SK-N-SH (cell line): ENCODE measurements around the gene TIMELESS. TPM values are rescaled to one million over a fixed set of nuclear protein-coding genes. Genes with fewer than 3 reads are reported as not detected.

Experiments
- CTCF ChIA-PET: fragments of 300-600, 350-600 bp; formaldehyde crosslinking; extraction: SDS; loops from one replicate; lab custom pipeline; 2021; lab: Yijun Ruan, JAX
- POLR2A ChIA-PET: fragments of 350-600 bp; sonication (Branson Sonifier 250); formaldehyde crosslinking; extraction: SDS; loops from one replicate; lab custom pipeline; 2020; ENCODE audit warnings: antibody characterized with exemption, inconsistent platforms; lab: Yijun Ruan, JAX
- DNase-seq: peaks from one replicate; pipeline ENCODE4 v3.0.0; 2012
- H2AFZ ChIP-seq: fragments of 200-600 bp; sonication (generic); 2 replicates; pipeline ENCODE4 v1.8.1; 2016; ENCODE audit warnings: antibody characterized with exemption, mild to moderate bottlenecking, low read depth
- H3F3A ChIP-seq: fragments of 200-600 bp; sonication (generic); replicated peaks from 2 replicates; pipeline ENCODE3; 2016; ENCODE audit warnings: antibody characterized with exemption, mild to moderate bottlenecking; ENCODE audit not compliant: insufficient read depth
- H3K27ac ChIP-seq, 2 experiments: fragments of 200-500 bp in 1 of 2; fragments of 200-600 bp in 1 of 2; sonication (Bioruptor generic) in 1 of 2; sonication (generic), shearing (Covaris generic) in 1 of 2; 2 replicates each; pipeline versions ENCODE4 v1.5.1 to v1.6.1; 2014 to 2016; ENCODE audit warnings: low read depth in 2 of 2, inconsistent platforms in 1 of 2, low read length in 1 of 2, mild to moderate bottlenecking in 1 of 2, mixed read lengths in 1 of 2
- H3K27me3 ChIP-seq: fragments of 200-600 bp; sonication (generic), shearing (Covaris generic); 2 replicates; pipeline ENCODE4 v1.6.1; 2016; ENCODE audit warnings: mixed run types; ENCODE audit not compliant: insufficient read depth
- H3K36me3 ChIP-seq, 2 experiments: fragments of 200-500 bp in 1 of 2; fragments of 200-600 bp in 1 of 2; sonication (Bioruptor generic) in 1 of 2; sonication (generic) in 1 of 2; replicated peaks in 1 of 2; 2 replicates each; pipeline versions ENCODE3 to v1.5.1; 2014 to 2016; ENCODE audit warnings: low read length in 1 of 2, mild to moderate bottlenecking in 1 of 2; ENCODE audit not compliant: insufficient read depth in 2 of 2, control insufficient read depth in 1 of 2
- H3K4me1 ChIP-seq, 2 experiments: fragments of 200-500 bp in 1 of 2; fragments of 200-600 bp in 1 of 2; sonication (Bioruptor generic) in 1 of 2; sonication (generic), shearing (Covaris generic) in 1 of 2; 2 replicates each; pipeline versions ENCODE4 v1.5.1 to v1.6.1; 2014 to 2016; ENCODE audit warnings: low read depth in 1 of 2, low read length in 1 of 2, mixed run types in 1 of 2; ENCODE audit not compliant: insufficient read depth in 2 of 2, control insufficient read depth in 1 of 2
- H3K4me2 ChIP-seq: fragments of 200-600 bp; sonication (generic), shearing (Covaris generic); 2 replicates; pipeline ENCODE4 v1.6.1; 2017; ENCODE audit warnings: mixed run types
- H3K4me3 ChIP-seq, 2 experiments: fragments of 200-500 bp in 1 of 2; fragments of 200-600 bp in 1 of 2; sonication (Bioruptor generic) in 1 of 2; sonication (generic), shearing (Covaris generic) in 1 of 2; 2 replicates each; pipeline versions ENCODE4 v1.5.1 to v1.8.1; 2014 to 2016; ENCODE audit warnings: low read depth in 2 of 2, inconsistent platforms in 1 of 2, low read length in 1 of 2, mild to moderate bottlenecking in 1 of 2, mixed read lengths in 1 of 2, moderate library complexity in 1 of 2
- H3K79me2 ChIP-seq: fragments of 200-600 bp; sonication (generic); 2 replicates; pipeline ENCODE4 v1.8.1; 2017; ENCODE audit warnings: mild to moderate bottlenecking; ENCODE audit not compliant: insufficient read depth
- H3K9ac ChIP-seq: fragments of 200-600 bp; sonication (generic); 2 replicates; pipeline ENCODE4 v1.6.1; 2017; ENCODE audit warnings: mixed run types
- H3K9me2 ChIP-seq: fragments of 200-600 bp; sonication (generic); 2 replicates; pipeline ENCODE4 v1.6.1; 2017; ENCODE audit warnings: mixed run types
- H3K9me3 ChIP-seq: fragments of 200-600 bp; sonication (generic); 2 replicates; pipeline ENCODE4 v1.6.1; 2017; ENCODE audit warnings: mixed run types, mild to moderate bottlenecking, moderate library complexity
- H4K20me1 ChIP-seq: fragments of 200-600 bp; sonication (generic); 2 replicates; pipeline ENCODE4 v1.6.1; 2017; ENCODE audit warnings: mild to moderate bottlenecking, mixed run types; ENCODE audit not compliant: insufficient read depth
- ELF1 ChIP-seq: IDR thresholded peaks from 2 replicates; pipeline ENCODE4 v1.4.0; 2012
- EP300 ChIP-seq, 2 experiments: IDR thresholded peaks; 2 replicates each; pipeline versions ENCODE4 v1.4.0 to v1.6.1; 2012; ENCODE audit warnings: borderline replicate concordance in 1 of 2, low read depth in 1 of 2, low read length in 1 of 2
- EZH2phosphoT487 ChIP-seq: fragments of 200-600 bp; sonication (generic); IDR thresholded peaks from 2 replicates; pipeline ENCODE4 v1.6.1; 2017; ENCODE audit warnings: low read depth, mixed run types, mild to moderate bottlenecking, antibody characterized with exemption, moderate library complexity, borderline replicate concordance
- FOSL2 ChIP-seq: IDR thresholded peaks from 2 replicates; pipeline ENCODE4 v1.4.0; 2012; ENCODE audit warnings: low read depth, mild to moderate bottlenecking, moderate library complexity, borderline replicate concordance
- GATA2 ChIP-seq: sonication (generic); formaldehyde crosslinking; IDR thresholded peaks from 2 replicates; pipeline ENCODE4 v1.5.0; 2020; ENCODE audit warnings: mild to moderate bottlenecking, missing genetic modification reagents
- MAX ChIP-seq: IDR thresholded peaks from 2 replicates; pipeline ENCODE4 v1.4.0; 2012; ENCODE audit warnings: low read depth
- MXI1 ChIP-seq: IDR thresholded peaks from 2 replicates; pipeline ENCODE4 v1.6.1; 2012; ENCODE audit warnings: mild to moderate bottlenecking, low read depth, low read length, improper control_type of control experiment
- NFIC ChIP-seq: IDR thresholded peaks from 2 replicates; pipeline ENCODE4 v1.4.0; 2012; ENCODE audit warnings: borderline replicate concordance
- PBX3 ChIP-seq: IDR thresholded peaks from 2 replicates; pipeline ENCODE4; 2012
- RAD21 ChIP-seq: IDR thresholded peaks from 2 replicates; pipeline ENCODE4 v1.6.1; 2012; ENCODE audit warnings: mild to moderate bottlenecking, low read length
- RFX5 ChIP-seq: IDR thresholded peaks from 2 replicates; pipeline ENCODE4 v1.6.1; 2012; ENCODE audit warnings: mild to moderate bottlenecking, improper control_type of control experiment, low read length
- RXRA ChIP-seq: IDR thresholded peaks from 2 replicates; pipeline ENCODE4 v1.4.0; 2012; ENCODE audit warnings: low read depth, mild to moderate bottlenecking, borderline replicate concordance
- SIN3A ChIP-seq: IDR thresholded peaks from 2 replicates; pipeline ENCODE4 v1.6.1; 2012; ENCODE audit warnings: low read depth, mild to moderate bottlenecking, low read length, moderate library complexity, borderline replicate concordance
- TCF12 ChIP-seq: IDR thresholded peaks from 2 replicates; pipeline ENCODE4 v1.4.0; 2012
- TEAD4 ChIP-seq: IDR thresholded peaks from 2 replicates; pipeline ENCODE4 v1.4.0; 2012; ENCODE audit warnings: mild to moderate bottlenecking, borderline replicate concordance; ENCODE audit not compliant: insufficient read depth
- USF1 ChIP-seq: IDR thresholded peaks from 2 replicates; pipeline ENCODE4 v1.4.0; 2012; ENCODE audit warnings: low read depth, borderline replicate concordance
- USF2 ChIP-seq: fragments of 150-350 bp; IDR thresholded peaks from 2 replicates; pipeline ENCODE4 v1.6.1; 2017; ENCODE audit warnings: antibody characterized with exemption, low read length, low read depth, borderline replicate concordance
- ZBTB33 ChIP-seq: IDR thresholded peaks from 2 replicates; pipeline ENCODE4 v1.4.0; 2012; ENCODE audit warnings: low read depth, borderline replicate concordance
- WGBS: methylation state at CpG from one replicate; pipeline ENCODE4 v1.1.6; 2017; ENCODE audit warnings: low lambda C conversion rate; 5-methylcytosine and 5-hydroxymethylcytosine counted together
- polyA plus RNA-seq, 3 experiments: library from polyadenylated mRNA; depleted of rRNA; stranded (reverse); fragments of >200 nt; gene quantifications; 2 replicates each; pipeline ENCODE4 v1.2.3, GENCODE V29; 2012

Gene TIMELESS
- polyA plus RNA-seq, 1 of the 3 experiments (the other 2 are of a cell fraction): 5.4 TPM

- ChIA-PET POLR2A (no interaction called here), CTCF (no interaction called here)
- TF ChIP-seq GATA2 (CRISPR knock-in tag) (no peak), MXI1 (no peak), RFX5 (no peak), FOSL2 (no peak), EP300 (IDR thresholded peaks at IDR 0.05; ENCODE audit: borderline replicate concordance in 1 of 2, low read depth in 1 of 2, low read length in 1 of 2) (no peak), TCF12 (no peak), RXRA (no peak), EZH2phosphoT487 (no peak), TEAD4 (no peak), ELF1 (no peak), SIN3A (no peak), RAD21 (no peak)
- Histone ChIP-seq H3K4me1 (no peaks in the 10 kb centered on the region; a peak in 1 of 4 replicates), H3K4me3 (no peak overlapping the region), H3K9ac (no peak overlapping the region), H3K36me3 (peaks cover 13 to 15% of the 10 kb centered on the region in 2 experiments), H3K4me2 (no peak overlapping the region), H2AFZ (no peak overlapping the region), H4K20me1 (no peaks in the 10 kb centered on the region), H3K27me3 (no peaks in the 10 kb centered on the region), H3F3A (no peaks in the 10 kb centered on the region), H3K27ac (no peak overlapping the region), H3K79me2 (peaks cover 38% of the 10 kb centered on the region), H3K9me2 (no peaks in the 10 kb centered on the region), H3K9me3 (no peaks in the 10 kb centered on the region)
- 89% methylated on average over 4 of the region's 6 CpGs for WGBS
- no peak for DNase-seq
Measured at GRCh38 chr12:56434828-56435227, 14.4 kb downstream of the TIMELESS start.

GRCh38 chr12:56431850-56432249 is 17.4 kb downstream of the TIMELESS start:
- TF ChIP-seq TCF12 (no peak), GATA2 (CRISPR knock-in tag) (no peak), MXI1 (no peak), USF1 (no peak), PBX3 (no peak), MAX (no peak), ZBTB33 (no peak), EP300 (IDR thresholded peaks at IDR 0.05; ENCODE audit: borderline replicate concordance in 1 of 2, low read depth in 1 of 2, low read length in 1 of 2) (no peak), USF2 (no peak), FOSL2 (no peak), NFIC (no peak), TEAD4 (no peak)
- peaks cover 13 to 24% of the 10 kb centered on the region in 2 experiments for H3K36me3 ChIP-seq
- no peak overlapping the region for H3K27ac ChIP-seq
- H3K4me2 ChIP-seq: no peak overlapping the region
- no peaks in the 10 kb centered on the region for H3K27me3 ChIP-seq
- H2AFZ ChIP-seq: no peak overlapping the region
- ChIA-PET POLR2A (no interaction called here), CTCF (no interaction called here)
- H3K9me2 ChIP-seq: no peaks in the 10 kb centered on the region
- peaks cover 11% of the 10 kb centered on the region for H3K79me2 ChIP-seq
- DNase-seq: no peak
- no peaks in the 10 kb centered on the region for H4K20me1 ChIP-seq
- H3K4me3 ChIP-seq: no peak overlapping the region
- 98% methylated on average over 3 of the region's 3 CpGs for WGBS
- H3K9ac ChIP-seq: no peak overlapping the region
- no peaks in the 10 kb centered on the region for H3K4me1 ChIP-seq
- no peaks in the 10 kb centered on the region for H3K9me3 ChIP-seq
- no peaks in the 10 kb centered on the region for H3F3A ChIP-seq
